ENCODE measurements around the gene CRAT. TPM values are rescaled to one million over a fixed set of nuclear protein-coding genes. Genes with fewer than 3 reads are reported as not detected.

Gene CRAT
- total RNA-seq, 3 donors from 2014 or later = 62.0 to 86.5 (median 71.2) TPM

DNA sequence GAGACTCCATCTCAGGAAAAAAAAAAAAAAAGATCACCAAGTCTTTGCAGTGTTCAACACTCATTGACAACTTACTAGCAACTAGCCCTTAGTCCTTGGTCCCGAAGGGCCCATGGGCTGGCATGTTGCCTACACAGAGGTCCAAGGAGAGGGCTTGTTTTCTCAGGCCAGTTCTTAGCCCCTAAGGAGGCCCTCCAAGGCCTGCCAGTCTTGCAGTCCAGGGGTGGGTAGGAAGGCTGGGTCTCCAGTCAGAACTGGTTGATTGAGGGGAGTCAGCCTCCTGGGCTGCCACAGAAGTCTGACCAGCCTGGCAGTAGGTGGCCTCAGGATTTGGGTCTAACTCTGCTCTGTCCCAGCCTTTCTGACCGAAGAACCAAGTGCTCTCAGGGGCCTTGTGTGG lies 34.7 kb upstream of the CRAT start:
- H3K36me3 ChIP-seq (ENCODE audit: low read depth) = no peaks in the 10 kb centered on the region

DNA sequence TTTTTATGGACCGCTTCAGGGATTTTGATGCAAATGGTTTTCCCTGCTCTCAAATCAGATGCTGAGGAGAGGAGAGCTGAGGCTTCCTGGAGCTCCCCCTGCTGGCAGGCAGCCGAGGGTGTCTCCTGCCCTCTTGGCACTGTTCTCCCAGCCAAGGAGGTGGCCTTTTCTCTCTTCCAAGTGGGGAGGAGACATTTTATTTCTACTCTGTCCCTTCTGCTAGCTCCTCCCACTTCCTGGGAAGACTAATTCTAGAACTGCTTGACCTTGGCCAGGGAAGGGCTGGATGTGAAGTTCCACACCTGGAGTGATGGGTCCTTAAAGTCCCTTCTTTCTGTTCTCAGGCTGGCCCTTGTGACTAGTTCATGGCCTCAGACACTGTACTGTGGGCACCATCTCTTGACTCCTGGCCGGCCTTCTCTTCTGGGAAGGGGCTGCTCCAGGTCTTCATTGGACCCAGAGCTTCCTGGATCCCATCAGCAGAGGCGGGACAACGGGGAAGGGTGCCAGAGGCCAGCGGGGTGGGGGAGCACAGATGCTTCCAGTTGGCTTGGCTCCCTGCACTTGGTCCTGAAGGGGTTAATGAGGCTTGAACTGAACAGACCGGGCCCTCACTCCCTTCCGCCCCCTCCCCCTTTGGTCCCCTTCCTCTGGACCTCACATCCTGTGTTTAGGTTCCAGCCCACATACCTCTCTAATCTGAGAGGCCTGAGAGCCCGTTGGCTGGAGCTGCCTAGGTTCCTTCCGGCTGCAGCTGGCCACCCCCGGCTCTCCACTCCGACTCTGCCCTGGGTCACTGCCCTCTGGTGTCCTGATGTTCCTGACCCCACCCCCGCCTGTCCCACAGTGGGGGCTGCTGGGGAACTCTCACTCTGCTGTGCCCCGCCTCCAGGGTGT lies 32.7 kb upstream of the CRAT start:
- Histone ChIP-seq H3K36me3 (ENCODE audit: low read depth) (no peaks in the 10 kb centered on the region), H3K4me3 (no peak overlapping the region), H3K4me1 (ENCODE audit: low read depth) (peaks cover 51% of the 10 kb centered on the region), H3K9me3 (no peaks in the 10 kb centered on the region)
- intact Hi-C loops (cut with DNase I, micrococcal nuclease) = no loop called here
- TF ChIP-seq, protein P1, sequence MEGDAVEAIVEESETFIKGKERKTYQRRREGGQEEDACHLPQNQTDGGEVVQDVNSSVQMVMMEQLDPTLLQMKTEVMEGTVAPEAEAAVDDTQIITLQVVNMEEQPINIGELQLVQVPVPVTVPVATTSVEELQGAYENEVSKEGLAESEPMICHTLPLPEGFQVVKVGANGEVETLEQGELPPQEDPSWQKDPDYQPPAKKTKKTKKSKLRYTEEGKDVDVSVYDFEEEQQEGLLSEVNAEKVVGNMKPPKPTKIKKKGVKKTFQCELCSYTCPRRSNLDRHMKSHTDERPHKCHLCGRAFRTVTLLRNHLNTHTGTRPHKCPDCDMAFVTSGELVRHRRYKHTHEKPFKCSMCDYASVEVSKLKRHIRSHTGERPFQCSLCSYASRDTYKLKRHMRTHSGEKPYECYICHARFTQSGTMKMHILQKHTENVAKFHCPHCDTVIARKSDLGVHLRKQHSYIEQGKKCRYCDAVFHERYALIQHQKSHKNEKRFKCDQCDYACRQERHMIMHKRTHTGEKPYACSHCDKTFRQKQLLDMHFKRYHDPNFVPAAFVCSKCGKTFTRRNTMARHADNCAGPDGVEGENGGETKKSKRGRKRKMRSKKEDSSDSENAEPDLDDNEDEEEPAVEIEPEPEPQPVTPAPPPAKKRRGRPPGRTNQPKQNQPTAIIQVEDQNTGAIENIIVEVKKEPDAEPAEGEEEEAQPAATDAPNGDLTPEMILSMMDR (IDR thresholded peaks at IDR 0.05) = peak; percentile 94
- peak; percentile 88 to 90 (median 90) for DNase-seq
- ATAC-seq = peak; percentile 57

More for the DNA sequence above, 34.7 kb upstream of the CRAT start:
- TF ChIP-seq, protein P1 (IDR thresholded peaks at IDR 0.05) = no peak
- peaks cover 40% of the 10 kb centered on the region for H3K4me1 ChIP-seq (ENCODE audit: low read depth)
- intact Hi-C loops (cut with DNase I, micrococcal nuclease) = no loop called here
- ATAC-seq (no peak), DNase-seq (no peak)
- no peak overlapping the region for H3K4me3 ChIP-seq
- no peaks in the 10 kb centered on the region for H3K9me3 ChIP-seq

DNA sequence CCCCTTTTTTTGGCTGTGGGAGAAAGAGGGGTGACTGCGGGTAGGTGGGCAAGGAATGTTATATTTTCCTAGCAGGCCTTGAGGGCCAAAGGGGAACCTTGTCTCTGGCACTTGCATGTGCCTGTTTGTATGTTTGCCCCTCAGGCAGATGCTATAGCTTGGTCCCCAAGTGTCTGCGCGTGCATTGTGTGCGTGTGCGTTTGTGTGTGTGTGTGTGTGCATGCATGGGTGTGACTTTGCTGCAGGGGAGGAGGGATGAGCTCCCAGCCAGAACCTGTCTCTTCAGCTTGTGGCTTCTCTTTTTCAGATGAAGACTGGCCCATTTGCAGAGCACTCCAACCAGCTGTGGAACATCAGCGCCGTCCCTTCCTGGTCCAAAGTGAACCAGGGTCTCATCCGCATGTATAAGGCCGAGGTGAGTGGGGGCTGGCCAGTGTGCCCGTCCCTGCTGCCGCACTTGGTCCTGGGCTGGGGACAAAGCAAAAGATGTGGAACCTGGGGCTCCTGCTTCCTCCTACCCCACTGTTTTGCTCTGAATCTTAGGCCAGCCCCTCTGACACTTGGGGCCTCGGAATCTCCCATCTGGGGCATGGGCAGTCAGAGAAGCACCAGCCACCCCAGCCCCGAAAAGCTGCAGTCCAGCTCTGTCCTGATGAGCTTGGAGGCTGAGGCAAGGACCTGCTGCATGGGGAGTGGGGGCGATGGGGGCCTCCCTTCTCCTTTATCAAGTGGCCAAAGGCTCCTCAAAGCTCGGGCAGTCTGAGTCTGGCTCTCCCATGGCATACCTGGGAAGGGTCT lies 31.7 kb upstream of the CRAT start:
- intact Hi-C loops (cut with DNase I, micrococcal nuclease) = no loop called here
- TF ChIP-seq, protein P1 (IDR thresholded peaks at IDR 0.05) = no peak

DNA sequence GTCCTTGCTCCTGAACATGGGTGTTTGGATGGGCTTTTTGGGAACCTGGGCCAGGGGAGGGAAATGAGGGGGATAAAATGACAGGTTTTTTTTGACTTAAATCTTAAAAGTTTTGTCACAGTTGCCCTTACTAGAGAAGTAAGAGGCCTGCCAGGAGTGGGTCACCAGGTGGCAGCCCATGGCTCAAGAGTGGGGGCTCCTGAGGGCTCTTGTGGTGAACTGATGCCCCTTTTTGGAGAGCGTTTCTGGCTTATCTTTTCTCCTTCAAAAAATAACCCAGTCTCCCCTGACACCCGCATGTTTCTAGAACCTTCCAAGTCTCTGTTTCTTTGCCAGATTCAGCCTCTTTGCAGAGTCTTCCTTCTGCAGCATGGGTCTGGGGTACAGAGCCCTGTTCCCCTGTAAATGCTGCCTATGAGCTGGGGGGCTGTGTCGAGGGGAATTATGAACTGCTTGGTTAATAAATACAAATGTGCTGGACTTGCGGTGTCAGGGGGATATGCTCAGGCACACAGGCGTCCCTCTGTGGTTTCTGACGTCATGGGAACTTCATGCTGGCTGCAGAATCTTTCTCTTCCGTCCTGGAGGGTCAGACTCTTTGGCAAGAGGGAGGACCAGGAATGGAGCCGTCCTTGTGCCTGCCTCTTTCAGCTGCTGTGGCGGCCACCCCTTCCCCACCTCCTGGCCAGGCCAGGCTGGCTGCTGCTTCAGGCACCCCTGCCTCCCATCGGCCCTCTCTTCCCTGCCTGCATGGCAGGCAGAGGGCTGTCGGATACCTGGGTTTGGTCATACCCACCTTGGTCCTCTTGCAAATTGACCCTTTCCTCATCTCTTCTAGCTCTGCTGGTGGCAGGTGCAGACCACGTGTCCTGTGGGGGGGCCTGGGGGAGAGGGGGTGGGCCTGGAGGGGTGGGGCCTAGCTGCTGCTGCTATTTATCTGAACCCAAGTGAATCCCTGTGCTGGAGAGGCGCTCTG lies 30.8 kb upstream of the CRAT start:
- intact Hi-C loops (cut with DNase I, micrococcal nuclease) = no loop called here
- Histone ChIP-seq H3K4me3 (no peak overlapping the region), H3K9me3 (no peaks in the 10 kb centered on the region), H3K4me1 (ENCODE audit: low read depth) (peaks cover 51% of the 10 kb centered on the region), H3K36me3 (ENCODE audit: low read depth) (no peaks in the 10 kb centered on the region)
- DNase-seq = peak in 1 of 3 donors; percentile 59
- TF ChIP-seq, protein P1 (IDR thresholded peaks at IDR 0.05) = no peak
- ATAC-seq = no peak

More for the DNA sequence above, 31.7 kb upstream of the CRAT start:
- no peaks in the 10 kb centered on the region for H3K36me3 ChIP-seq (ENCODE audit: low read depth)
- no peaks in the 10 kb centered on the region for H3K9me3 ChIP-seq
- DNase-seq (peak in 1 of 3 donors; percentile 42), ATAC-seq (no peak)
- peaks cover 51% of the 10 kb centered on the region for H3K4me1 ChIP-seq (ENCODE audit: low read depth)
- H3K4me3 ChIP-seq = no peak overlapping the region
